GM23248 (cell line): ENCODE measurements around the gene ZDHHC20.

Source experiments
- EZH2 ChIP-seq: fragments of 200-600 bp; sonication (generic); IDR thresholded peaks from 2 replicates; pipeline ENCODE4 v1.6.1; 2018; ENCODE audit warnings: antibody characterized with exemption, mild to moderate bottlenecking; ENCODE audit not compliant: insufficient read depth, poor library complexity, severe bottlenecking
- EZH2phosphoT487 ChIP-seq: fragments of 200-600 bp; sonication (generic); IDR thresholded peaks from 2 replicates; pipeline ENCODE4 v1.6.1; 2018; ENCODE audit warnings: antibody characterized with exemption, moderate library complexity, mild to moderate bottlenecking, low read depth; ENCODE audit not compliant: insufficient read depth

DNA sequence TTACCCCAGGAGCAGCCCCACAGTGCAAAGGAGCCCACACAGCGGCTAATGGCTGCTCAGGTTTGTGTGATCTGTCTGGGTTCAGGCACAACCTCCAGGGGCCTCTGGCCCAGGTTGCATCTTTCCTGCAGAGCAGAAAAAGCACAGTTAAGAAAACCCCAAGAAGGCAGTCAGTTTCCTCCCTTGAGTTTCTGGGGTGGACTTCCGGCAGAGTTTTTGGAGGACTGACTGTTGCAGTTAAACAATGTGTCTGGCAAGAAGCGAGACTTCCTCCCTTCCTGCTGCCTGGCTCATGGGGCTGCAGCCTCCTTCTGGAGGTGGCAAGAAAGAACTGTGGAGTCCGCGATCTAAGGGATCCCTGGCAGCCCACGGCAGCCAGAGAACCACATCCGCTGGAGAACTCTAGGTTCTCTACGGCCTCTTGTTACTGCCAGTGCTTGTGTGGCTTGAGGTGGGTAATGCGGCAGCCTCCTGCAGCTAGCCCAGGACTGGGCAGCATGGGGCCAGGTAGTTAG, 114.4 kb downstream of the ZDHHC20 start:
- TF ChIP-seq EZH2 (no peak), EZH2phosphoT487 (no peak)
